Sciatic nerve (tissue), 2 donors: ENCODE measurements around the gene CISD1. TPM values are rescaled to one million over a fixed set of nuclear protein-coding genes. Genes with fewer than 3 reads are reported as not detected.
A peak's percentile ranks its signal among the peaks of the same experiment; 100 is the strongest.

Experiments
- ATAC-seq: fragments of 200-7000 bp; cut with Tn5 transposase; one replicate; pipeline ENCODE4 v1.9.1; 2020; ENCODE audit warnings: mild to moderate bottlenecking, moderate library complexity
- DNase-seq: peaks from one replicate; pipeline ENCODE4 v3.0.0-alpha.2; 2020; ENCODE audit warnings: low spot score
- intact Hi-C: fragments of 100-400 bp; cut with DNase I; formaldehyde crosslinking; loops from one replicate; pipeline ENCODE4 v1.14.2; 2022
- total RNA-seq: library from RNA; stranded (reverse); fragmentation: NEBNext Ultra II Directional; extraction: Animal tissue kit (Norgen Biotek cat#: 25700); gene quantifications from one replicate; pipeline ENCODE4 v1.2.1, GENCODE V29; 2021
- donor health status: DM: no; HTN: no; CAD: no.
- donor health status: DM: no; HTN: no; CAD: no.

CISD1 gene
- total RNA-seq, 1 donor from 2014 or later = 16.1 TPM

DNA sequence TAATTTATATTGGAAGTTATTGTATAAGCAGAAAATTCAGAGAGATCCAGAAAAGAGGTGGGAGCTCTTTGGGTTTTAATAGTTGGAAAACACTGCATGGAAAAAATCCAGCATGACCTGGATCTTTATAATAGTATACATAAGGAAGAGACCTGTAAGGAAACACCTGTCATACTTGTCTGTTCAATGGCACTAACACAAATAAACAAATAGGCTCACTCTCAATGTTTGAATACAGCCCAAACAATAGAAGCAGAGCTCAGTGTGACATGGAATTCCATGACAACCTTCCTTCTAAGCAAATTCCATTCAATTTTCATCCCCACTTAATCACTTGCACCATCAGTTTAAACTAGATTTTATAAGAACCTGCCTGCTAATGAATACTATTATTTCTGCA is 31.7 kb downstream of the CISD1 start:
- no peak for ATAC-seq
- no peak for DNase-seq
- intact Hi-C loops = no loop called here

DNA sequence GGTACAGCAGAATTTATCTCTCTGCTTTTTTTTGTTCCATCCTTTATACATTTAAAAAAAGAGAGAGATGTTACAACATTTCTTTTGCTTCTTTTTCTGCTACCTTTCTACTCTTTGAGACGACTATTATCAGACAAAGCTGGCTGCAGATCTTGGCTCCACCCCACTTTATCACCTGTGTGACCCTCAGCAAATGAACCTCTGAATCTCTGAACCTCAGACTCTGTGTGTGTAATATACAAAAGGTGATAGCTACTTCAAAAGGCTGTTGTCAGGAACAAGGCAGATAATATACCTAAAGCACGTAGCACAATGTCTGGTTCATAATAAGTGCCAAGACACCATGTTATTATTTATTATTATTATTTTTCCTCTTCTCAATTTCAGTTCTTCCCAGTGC is 33.3 kb downstream of the CISD1 start:
- DNase-seq = no peak
- ATAC-seq = no peak
- intact Hi-C loops = no loop called here

DNA sequence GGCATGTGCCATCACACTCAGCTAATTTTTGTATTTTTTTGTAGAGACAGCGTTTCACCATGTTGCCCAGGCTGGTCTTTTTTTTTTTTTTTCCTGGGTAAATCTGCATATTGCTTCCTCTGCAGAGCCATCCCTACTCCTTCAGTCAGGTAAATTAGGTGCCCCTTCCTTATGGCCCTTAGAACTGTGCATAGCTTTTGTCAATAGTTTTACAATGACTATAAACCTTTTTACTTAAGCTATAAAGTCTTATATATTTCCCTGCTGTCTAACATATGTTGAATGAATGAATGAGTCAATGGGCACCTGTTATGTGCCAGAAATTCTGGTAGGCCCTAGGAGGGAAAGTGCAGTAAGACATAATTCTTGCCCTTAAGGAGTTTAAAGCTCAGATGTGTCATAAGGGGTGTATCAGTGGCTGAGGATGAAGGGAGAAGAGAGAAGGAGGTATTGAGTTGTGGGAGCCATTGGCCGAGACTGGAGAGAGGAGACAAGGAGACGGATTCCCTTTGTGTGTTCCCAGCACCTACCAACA is 35.2 kb downstream of the CISD1 start:
- no peak for DNase-seq
- ATAC-seq = no peak
- intact Hi-C loops = no loop called here

DNA sequence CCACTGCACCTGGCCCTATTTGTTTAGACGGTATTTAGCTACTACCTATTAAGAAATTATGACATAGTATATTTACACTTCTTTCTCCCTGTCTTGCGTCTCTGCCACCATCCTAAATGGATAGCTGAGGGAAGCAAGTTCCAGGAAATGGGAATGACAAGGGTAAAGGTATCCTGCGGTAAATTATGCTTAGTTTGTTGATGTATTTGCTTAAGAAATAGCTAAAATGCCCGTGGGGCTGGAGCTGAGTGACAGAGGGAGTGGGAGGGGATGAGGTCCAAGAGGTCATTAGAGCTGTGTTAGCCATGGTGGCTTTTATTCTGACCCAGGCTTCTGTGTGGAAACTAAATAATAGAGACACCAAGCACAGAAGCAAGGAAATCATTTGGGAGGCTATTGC is 36.9 kb downstream of the CISD1 start:
- intact Hi-C loops = no loop called here
- ATAC-seq (no peak), DNase-seq (no peak)

DNA sequence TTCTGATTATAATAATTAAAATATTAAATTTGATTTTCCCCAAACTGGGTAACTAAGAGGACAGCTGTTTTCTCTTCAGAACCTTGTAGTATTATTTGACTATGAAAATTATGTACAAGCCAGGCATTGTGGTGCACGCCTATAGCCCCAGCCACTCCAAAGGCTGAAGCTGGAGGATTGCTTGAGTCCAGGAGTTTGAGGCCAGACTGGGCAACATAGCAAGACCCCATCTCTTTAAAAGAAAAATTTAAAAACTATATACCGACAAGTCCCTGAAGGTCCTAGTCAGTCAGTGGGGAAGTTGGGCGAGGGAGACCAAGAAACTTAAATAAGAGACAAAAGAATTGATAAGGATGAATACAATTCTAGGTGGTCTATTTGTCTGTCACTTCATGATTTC is 38.7 kb downstream of the CISD1 start:
- DNase-seq (no peak), ATAC-seq (no peak)
- intact Hi-C loops = no loop called here

DNA sequence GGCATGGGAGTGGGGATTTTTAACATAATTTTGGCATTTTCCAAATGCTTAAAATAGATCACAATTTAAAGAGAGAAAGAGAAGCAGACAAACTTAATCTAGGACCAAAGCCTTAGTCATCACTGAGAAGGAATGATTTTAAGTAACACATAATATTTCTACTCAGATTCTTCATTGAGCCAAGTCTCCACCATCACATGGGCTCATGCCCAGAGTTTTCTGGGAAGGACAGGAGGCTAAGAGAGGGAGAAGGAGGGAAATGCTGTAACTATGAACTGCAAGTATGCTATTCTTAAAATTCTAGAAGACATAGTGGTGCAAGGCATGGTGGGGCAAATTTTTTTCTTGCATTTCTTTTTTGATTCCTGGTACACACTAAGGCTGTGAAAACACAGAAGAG is 42.1 kb downstream of the CISD1 start:
- DNase-seq = no peak
- ATAC-seq = no peak
- intact Hi-C loops = no loop called here

DNA sequence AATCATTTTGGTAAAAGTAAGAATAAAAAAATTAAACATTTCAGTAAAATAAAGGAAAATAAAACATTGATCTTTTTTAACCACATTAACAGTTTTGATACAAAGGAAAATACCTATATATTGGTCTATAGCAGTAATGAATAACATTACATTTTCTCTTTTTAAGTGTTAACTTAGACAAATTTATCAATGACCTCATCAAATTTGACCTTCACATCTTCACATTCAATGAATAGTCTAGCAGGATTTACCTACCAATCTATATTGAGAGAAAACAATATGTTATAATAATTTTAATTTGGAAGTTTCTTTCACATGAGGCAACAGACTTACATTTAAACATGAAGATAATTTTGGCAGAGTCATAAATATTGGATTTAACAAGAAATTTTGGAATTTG is 47.9 kb downstream of the CISD1 start:
- ATAC-seq (no peak), DNase-seq (no peak)
- intact Hi-C loops = no loop called here

DNA sequence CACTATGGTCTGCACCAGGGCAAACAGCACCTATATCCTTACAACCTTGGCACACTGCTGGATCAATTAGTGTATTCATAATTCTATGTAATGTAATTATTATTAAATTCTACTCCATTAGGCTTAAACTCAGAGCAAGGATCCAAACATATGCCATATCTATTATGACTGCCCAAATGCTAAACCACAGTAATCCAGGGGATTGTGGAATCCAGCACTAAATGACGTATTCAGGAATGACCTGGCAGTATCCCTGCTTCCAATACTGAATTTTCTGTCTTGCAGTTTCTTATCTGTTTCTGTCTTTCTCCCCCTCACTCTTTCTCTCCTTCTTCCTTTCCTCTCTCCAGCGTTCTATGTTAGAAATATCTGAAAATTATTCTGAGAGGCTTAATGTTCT is 49.4 kb downstream of the CISD1 start:
- no peak for DNase-seq
- intact Hi-C loops = no loop called here
- ATAC-seq = no peak

DNA sequence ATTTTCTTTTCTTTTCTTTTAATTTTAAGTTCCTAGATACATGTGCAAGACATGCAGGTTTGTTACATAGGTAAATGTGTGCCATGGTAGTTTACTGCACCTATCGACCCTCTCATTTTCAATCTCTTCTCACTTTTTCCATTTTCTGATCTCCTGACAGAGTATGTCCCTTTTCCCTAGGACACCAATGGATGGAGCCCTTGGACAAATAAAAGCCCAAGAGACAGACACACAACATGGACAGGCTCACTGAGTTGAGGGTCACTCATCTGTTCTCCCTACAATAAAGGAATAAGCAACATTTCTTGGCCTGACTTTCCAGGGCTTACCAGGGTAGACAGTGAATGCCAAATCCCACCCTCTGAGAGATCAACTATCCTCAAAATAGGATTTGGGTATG is 50.6 kb downstream of the CISD1 start:
- no peak for ATAC-seq

DNA sequence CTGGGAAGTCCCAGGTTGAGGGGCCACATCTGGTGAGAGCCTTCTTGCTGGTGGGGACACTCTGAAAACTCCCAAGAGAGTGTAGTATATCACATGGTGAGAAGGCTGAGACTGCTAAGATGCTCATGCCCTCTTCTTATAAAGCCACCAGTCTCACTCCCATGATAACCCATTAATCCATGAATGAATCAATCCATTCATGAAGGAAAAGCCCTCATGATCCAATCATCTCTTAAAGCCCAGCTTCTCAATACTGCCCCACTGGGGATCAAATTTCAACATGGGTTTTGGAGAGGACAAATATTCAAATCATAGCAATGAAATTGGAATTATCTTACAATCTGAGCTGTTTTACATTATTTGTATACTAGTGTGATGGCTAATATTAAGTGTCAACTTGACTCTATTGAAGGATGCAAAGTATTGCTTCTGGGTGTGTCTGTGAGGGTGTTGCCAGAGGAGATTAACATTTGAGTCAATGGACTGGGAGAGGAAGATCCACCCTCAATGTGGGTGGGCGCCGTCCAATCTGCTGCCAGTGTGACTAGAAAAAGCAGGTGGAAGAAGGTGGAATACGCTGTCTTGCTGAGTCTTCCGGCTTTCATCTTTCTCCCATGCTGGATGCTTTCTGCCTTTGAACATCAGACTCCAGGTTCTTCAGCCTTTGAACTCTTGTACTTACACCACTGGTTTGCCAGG is 51.5 kb downstream of the CISD1 start:
- intact Hi-C loops = no loop called here
- DNase-seq (no peak), ATAC-seq (no peak)

More for the DNA sequence above, 50.6 kb downstream of the CISD1 start:
- intact Hi-C loops = no loop called here
- no peak for DNase-seq

DNA sequence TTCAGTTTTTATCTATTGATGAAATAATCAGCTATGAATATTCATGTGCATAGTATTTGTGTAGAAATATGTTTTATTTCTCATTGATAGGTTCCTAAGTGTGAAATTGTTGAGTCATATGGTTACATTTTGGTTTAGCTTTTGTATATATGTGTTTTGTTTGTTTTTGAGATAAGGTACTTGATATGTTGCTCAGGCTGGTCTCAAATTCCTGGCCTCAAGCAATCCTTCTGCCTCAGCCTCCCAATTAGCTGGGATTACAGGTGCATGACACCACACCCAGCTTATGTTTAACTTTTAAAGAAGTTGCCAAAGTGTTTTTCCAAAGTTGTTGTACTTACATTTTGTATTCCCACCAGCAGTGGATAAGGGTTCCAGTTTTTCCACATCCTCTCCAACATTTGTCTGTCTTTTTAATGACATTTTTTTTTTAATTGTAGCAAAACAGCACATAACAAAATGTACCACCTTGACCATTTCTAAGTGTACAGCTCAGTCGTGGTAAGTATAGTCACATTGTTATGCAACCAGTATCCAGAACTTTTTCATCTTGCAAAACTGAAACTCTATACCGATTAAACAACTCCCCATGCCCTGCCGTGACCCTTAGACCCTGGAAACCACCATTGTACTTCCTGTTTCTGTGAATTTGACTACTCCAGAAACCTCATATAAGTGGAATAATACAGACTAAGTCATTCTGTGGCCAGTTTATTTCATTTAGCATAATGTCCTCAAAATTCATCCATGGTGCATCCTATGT is 53.3 kb downstream of the CISD1 start:
- ATAC-seq (peak; percentile 13), DNase-seq (no peak)
- intact Hi-C loops = no loop called here

DNA sequence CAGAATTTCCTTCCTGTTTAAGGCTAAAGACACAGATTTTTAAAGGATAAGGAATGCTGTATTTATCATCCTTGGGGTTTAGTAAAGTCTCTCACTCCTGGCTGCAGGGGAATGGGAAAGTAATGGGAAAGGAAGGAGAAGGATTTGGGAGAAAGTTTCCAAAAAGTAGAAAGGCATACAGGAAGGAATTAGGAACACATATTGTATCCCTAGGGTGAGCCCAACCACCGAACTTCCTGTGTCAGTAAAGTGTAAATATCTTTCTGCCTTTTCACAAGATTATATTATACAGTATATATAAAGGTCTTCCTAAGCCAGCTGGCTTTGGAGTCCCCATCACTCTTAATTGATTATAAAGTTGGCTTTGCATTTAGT is 53.9 kb downstream of the CISD1 start:
- ATAC-seq (no peak), DNase-seq (no peak)
- intact Hi-C loops = no loop called here

DNA sequence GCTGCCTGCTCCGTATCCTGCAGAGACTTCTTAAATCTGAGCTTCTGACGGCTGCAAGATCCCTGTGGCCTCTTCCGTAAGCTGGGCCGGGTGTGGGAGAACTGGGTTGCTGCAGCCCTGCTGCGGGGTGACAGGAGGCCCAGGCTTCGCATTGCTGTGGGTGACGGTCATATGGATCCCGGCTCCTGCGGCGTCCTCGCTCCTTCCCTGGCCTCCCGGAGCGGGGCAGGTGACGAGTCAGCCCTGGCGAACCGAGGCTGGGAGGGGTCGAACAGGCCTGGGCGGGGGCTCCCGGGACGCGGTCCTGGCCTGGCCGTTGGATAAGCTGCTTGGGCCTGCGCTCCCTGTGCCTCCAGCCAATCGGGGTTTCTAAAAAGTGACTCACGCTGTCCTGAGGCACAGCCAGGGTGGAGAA is 58.0 kb downstream of the CISD1 start:
- peak; percentile 92 for ATAC-seq
- DNase-seq = peak; percentile 61
- intact Hi-C loops = no loop called here

DNA sequence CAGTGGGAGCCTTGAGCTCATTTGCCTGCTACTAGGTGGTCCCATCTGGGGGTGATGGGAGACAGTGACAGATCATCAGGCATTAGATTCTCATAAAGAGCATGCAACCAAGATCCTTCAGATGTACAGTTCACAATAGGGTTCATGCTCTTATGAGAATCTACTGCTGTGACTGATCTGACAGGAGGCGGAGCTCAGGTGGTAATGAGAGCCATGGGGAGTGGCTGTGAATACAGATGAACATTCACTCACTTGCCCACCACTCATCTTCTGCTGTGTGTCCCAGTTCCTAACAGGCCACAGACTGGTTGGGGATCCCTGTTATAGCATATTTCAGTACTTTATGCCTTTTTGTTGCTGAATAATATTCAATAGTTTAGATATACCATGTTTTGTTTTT is 59.3 kb downstream of the CISD1 start:
- intact Hi-C loops = no loop called here
- DNase-seq = no peak
- no peak for ATAC-seq

DNA sequence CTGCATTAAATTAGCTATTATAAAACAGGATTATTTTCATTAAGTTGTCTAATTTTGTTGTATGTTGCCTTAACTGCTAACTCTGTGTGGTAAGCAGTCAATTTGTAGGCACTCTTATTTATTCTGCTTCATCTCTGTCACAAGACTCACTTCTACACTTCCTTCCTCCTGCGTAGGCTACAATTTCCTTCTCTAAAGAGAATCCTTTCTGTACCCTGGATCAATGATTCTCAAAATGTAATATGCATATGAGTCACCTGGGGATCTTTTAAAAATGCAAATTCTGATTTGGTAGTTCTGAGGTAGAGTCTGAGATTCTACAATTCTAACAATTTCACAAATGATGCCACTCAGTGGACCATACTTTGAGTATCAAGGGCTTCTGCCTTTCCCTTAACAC is 61.5 kb downstream of the CISD1 start:
- intact Hi-C loops = no loop called here
- ATAC-seq = no peak
- no peak for DNase-seq

DNA sequence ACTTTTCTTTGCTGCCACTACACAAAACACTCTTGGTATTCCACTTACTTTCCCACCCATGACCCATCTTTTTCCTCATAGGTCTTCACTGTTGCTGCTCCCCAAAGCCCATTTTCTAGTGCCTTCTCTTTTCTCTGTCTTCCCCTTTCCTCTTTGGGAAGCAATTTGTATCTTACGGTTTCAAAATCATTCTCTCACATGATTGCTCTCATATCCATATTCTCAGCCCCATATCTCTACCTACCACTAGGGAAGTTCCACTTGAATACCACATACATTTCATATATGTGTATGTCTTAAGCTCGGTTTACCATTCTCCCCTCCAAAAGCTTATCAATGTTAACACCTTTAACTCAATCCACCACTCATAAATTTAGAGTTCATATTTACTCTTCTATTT is 62.7 kb downstream of the CISD1 start:
- DNase-seq = no peak
- ATAC-seq = no peak
- intact Hi-C loops = no loop called here

DNA sequence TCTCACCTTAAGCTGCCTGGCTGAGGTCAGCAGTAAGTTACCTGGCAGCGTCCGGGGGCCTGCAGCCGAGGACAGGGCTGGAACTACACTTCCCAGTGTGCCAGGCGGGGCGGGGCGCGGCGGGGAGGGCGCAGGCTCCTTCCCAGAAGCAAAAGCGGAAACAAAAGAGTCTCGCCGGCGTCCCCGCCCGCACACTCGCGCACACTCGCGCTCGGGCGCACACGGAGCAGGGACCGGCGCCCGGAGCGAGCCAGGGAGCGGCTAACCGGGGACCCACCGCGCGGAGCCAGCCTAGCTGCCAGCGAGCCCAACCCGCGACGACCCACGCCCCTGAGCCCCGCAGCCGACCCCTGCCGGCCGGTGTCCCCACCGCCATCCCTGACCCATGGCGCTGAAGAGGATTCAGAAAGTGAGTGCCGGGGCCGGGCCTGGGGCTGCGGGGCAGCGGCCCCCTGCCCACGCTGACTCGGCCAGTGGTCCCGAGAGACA is 65.9 kb downstream of the CISD1 start, which contains the start of gene UBE2D1:
TSS of gene UBE2D1 (plus strand) at position 190 of the 489 bp plus-strand sequence. CDS start at position 386, 196 bp downstream.
- intact Hi-C loops = no loop called here
- DNase-seq = peak; percentile 94
- peak; percentile 98 for ATAC-seq

DNA sequence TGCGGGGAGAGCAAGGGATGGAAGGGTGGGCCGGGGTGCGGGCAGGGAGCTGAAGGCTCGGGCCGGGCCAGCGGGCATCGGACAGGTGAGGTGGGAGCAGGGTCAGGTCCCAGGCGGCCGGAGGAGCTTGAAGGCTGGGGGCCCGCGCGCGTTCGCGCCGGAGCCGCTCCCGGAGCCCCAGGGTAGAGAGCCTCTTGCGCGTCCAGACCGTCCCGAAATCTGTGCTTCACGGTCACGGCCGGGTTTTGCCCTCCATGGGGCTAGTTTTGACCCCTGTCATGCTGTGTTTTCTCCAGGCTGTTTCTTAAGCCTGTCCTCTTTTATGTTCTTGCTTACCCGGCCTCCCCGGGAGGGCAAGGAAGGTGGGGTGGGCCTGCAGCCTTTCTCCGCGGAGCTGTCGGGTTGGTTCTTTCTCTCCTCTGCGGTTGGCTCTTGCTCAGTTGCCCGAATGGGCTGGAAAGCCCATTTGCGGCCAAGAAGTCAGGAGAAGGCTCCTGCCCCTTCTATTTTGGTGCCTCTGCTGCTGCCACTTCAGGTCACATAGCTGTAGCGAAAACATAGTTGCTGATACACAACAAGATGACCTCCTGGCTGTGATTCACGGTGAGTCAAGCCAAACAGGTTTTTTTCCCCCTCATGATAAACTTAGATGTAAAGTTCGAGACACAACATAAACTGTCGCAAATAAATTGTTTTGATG is 66.5 kb downstream of the CISD1 start:
- DNase-seq = peak; percentile 59
- intact Hi-C loops = no loop called here

DNA sequence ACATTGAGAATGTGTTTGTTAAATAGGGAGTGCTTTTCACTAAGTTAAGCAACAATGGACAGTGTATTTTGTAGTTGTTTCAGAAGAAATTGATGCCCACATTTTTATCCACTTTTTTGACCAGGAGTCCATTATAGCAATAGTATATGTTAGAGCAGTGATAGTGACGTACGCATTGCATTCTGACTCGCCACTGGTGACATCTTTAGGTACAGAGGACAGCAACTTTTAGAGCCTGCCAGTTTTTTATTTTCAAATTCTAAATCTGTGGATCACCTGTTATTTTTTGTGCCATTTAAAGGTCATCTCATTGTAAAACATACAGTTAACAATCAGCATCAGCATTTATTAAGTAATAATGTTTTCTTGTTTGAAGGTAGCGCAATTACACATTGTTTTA is 67.3 kb downstream of the CISD1 start:
- intact Hi-C loops = no loop called here
- no peak for ATAC-seq
- no peak for DNase-seq

More for the DNA sequence above, 66.5 kb downstream of the CISD1 start:
- ATAC-seq = peak; percentile 64
